ENCODE results near the gene ARHGEF7. TPM values are rescaled to one million over a fixed set of nuclear protein-coding genes. Genes with fewer than 3 reads are reported as not detected.
A peak's percentile ranks its signal among the peaks of the same experiment; 100 is the strongest.

ARHGEF7 gene
- total RNA-seq, 1 donor from 2014 or later, result 176 TPM

GRCh38 chr13:111110054-111110453, 5.1 kb upstream of the ARHGEF7 start:
- no peak for DNase-seq (ENCODE audit: low read depth in 2 of 2)

GRCh38 chr13:111111376-111111937, 3.7 kb upstream of the ARHGEF7 start:
- no peak for DNase-seq (ENCODE audit: low read depth in 2 of 2)

- no peak for DNase-seq (ENCODE audit: low read depth in 2 of 2)
Observed at GRCh38 chr13:111112196-111112595, 2.9 kb upstream of the ARHGEF7 start.

DNA sequence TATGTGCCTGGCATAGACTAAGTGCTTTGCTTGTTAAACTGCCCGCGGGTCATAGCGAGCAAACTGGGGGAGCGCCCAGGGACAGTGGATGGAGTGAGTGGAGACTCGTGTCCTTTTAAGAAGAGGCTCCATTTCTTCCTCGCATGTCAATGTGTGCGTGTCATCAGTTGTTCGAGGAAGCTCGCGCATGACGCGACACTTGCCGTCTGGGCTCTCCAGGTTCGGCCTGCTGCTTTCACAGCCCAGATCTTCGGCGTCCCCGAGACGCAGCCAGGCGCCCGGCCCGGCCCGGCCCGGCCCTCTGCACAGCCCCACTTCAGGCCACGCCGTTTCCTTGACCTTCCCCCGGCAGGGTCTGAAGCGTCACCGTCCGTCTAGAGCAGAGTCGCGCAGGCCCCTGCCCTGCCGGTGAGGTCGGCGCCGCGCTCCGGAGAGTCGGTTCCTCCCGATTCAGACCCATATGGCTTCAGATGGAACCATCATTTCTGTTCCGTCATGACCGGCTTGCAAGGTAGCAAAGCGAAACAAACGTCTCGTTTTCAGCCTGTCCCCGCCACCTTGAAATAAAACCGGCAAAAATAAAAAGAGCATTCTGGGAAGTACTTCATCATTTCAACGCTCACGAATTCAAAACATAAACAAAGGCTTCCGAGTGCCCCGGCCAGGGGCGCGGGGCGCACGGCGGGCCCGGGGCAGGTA, 599 bp upstream of the ARHGEF7 start:
- peak; percentile 36 to 53 for DNase-seq (ENCODE audit: low read depth in 2 of 2)

DNA sequence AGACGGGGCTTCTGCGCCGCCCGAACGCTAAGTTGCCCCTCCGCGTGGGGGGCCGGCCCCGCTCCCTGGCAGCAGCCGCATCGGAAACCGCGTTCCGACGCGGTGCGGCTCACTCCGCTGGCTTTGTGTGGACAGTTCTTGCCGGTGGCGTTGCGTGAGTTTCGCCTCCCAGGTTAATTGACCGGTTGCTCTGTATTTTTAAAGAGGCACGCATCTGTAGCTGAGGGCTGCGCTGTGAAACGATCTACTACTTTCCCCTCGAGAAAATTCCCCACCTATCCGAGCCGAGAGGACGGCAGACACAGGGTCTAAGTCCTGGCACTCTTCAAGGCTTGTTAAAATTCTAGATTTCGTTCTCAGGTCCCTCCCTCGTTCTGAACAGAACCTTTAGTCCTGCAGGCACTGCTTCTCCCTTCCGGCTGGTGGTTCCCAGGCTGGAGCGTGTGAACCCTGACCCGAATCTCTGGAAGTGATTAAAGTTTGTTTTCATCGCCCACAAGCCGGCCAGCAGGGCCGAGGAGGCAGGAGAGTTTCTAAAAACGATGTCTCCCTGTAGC, 933 bp downstream of the ARHGEF7 start:
- DNase-seq (ENCODE audit: low read depth in 2 of 2), result peak; percentile 61 to 63

- no peak for DNase-seq (ENCODE audit: low read depth in 2 of 2)
Observed at GRCh38 chr13:111116856-111117255, 1.7 kb downstream of the ARHGEF7 start.

DNA sequence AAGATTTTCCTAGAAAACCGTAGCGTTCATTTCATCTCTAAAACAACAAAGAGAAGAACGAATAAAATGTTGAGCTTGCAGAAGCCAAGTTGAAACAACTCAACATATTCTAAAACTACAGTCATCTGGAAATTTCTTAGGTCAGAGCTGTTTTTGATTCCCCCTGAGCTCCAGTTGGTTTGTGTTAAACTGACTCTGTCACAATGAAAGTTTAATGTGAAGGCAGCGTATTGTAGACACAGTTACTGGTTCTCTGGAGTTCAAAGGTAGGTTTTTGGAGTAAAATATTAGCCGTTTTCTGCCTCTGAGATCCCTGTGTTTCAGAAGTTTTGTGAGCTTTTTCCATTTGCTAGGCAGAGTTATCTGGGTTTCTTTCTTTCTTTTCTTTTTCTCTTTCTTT, 2.2 kb downstream of the ARHGEF7 start:
- DNase-seq (ENCODE audit: low read depth in 2 of 2), result no peak

DNA sequence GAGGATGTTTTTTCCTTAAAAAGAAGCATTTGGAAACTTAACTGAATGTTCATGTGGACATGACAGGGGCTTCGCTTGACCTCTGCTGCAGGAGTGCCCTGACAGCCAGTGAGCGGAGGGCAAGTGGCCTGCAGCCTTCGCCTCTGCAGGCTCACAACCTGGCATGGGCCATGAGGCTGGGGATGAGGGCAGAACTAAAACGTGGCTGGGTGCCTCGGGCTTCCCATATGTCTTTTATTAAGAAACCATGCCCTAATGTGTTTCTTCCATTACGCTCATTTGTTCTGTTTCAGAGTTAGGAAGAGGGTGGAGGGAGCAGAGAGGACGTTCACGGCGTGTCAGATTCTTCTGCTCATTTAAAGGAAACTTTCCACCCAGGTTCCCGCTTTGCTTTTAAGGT, 2.9 kb downstream of the ARHGEF7 start:
- DNase-seq (ENCODE audit: low read depth in 2 of 2), result no peak

- no peak for DNase-seq (ENCODE audit: low read depth in 2 of 2)
Observed at GRCh38 chr13:111118898-111119607, 3.9 kb downstream of the ARHGEF7 start.

GRCh38 chr13:111119966-111120365, 4.9 kb downstream of the ARHGEF7 start:
- DNase-seq (ENCODE audit: low read depth in 2 of 2), result no peak

DNA sequence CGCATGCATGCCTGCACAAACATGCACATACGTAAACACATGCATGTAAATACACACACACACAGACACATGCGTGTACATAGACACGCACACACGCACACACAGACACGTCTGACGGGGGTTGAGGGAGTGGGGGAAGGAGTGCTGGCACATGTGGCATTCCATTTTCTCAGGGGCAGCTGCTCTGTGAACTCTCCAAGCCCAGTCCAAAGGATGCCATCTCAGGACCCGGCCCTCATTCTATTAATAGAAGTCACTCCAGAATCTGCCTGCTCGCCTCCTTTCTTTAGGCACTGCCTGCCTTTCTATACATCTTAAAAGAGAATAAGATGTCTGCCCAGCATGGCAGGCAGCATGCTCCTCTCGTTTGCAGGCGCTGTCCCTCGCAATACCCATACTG, 5.3 kb downstream of the ARHGEF7 start:
- no peak for DNase-seq (ENCODE audit: low read depth in 2 of 2)

- DNase-seq (ENCODE audit: low read depth in 2 of 2), result no peak
Observed at GRCh38 chr13:111120913-111121312, 5.8 kb downstream of the ARHGEF7 start.

DNA sequence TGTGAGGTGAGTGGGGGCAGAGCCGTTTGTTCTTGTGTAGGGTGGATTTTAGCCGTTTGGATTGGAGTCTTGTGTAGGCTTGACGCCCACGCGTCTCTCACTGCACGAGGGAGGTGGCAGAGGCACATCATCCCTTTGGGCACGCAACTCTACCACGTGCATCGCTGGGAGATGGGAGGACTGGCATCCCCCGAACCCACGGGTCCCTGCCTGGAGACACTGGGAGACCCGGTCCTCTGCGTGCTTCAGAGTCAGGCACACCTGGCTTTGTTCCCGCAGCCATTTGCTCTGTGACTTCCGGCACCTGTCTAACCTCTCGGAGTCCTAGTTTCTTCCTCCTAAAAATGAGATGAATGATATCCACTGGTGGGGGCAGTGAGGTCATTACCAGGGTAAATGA, 6.4 kb downstream of the ARHGEF7 start:
- DNase-seq (ENCODE audit: low read depth in 2 of 2), result no peak

DNA sequence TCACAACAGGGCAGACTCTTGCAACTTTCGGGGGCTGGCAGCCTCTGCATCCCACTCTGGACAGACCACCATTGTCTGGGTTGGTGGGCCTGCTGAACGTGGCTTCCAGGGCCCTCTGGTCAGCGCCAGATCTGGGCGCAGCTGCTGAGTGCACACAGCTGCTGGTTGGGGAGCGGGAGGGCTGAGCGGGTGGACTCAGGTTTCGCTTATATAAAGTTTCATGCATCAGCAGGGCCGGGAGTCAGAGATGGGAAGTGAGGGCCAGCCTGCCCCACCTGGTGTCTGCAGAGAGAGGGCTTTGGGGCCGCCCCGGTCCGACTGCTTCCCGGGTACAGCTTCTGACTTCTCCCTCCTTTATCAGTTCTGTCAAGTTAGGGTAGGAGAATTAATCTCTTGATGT, 6.9 kb downstream of the ARHGEF7 start:
- DNase-seq (ENCODE audit: low read depth in 2 of 2), result no peak

DNA sequence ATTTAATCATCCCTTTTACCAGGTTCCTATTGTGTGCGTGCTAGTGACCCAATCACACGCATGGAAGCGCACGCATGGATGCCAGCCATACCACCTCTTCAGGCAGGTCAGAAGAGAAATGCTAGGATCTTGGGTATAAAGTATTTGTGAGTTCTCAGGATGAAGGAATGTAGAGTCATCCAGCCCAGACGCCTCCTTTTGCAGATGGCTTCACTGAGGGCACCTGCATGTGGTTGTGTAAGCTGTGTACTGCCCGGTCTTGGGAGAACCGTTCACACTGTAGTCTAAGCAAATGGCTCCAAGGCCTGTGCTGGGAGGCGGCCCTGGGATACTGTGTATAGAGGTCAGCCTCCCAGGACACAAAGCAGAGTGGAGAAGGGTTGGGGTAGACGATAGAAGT, 7.5 kb downstream of the ARHGEF7 start:
- DNase-seq (ENCODE audit: low read depth in 2 of 2), result no peak

- no peak for DNase-seq (ENCODE audit: low read depth in 2 of 2)
Observed at GRCh38 chr13:111123221-111123620, 8.1 kb downstream of the ARHGEF7 start.

GRCh38 chr13:111123649-111124048, 8.5 kb downstream of the ARHGEF7 start:
- no peak for DNase-seq (ENCODE audit: low read depth in 2 of 2)

DNA sequence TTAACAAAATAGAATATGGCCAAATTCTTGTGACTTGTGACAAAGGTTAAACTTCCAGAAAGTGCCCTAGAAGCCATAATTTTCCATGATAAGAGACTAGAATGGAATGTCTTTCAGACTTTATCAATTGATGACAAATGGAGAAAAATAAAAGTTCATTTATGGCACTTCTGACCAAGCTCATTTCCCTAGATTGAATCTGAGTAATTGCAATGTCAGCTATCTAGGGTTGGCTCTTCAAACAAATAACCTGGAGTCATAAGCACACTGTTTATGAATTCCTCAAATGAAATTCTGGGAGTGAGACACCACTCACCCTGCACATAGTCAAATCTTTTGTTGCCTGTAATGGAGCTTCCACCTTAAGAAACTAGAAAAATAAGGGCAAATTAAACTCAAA, 11.4 kb downstream of the ARHGEF7 start:
- no peak for DNase-seq (ENCODE audit: low read depth in 2 of 2)

DNA sequence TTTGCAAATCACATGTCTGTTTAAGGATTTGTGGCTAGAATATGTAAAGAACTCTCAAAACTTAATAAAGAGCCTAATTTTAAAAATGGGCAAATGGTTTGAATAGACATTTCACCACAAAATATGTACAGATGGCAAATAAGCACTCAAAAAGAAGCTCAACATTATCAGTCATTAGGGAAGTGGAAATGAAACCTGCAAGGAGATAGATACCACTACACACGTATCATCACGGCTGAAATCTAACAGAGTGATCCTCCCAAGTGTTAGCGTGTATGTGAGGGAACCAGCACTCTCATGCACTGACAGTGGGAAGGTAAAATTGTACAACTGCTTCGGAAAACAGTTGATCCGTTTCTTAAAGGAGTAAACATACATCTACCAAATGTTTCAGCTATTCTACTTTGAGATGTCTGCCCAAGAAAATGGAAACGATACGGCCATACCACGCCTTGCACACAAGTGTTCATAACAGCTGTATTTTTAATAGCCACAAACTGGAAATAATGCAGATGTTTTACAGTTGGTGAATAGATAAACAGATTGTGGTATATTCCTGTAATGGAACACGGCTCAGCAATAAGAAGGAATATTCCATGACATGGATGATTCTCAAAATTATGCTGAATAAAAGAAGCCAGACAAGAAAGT, 14.5 kb downstream of the ARHGEF7 start:
- DNase-seq (ENCODE audit: low read depth in 2 of 2), result no peak

DNA sequence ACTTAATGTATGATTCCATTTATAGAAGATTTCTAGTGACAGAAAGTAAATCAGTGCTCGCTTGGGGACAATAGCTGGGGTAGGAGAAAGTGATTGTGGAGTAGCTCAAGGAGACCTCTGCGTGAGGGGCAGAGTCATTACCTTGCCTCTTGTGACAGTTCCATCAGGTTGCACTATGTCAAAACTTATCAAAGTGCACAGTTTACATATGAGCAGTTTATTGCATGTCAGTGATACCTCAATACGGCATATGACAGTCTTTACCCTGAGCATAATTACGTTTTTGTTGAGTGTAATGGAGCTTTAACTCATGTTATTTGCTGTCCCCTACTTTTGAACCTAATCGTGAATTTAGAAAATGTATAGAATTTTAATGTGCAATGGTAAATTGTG, 15.0 kb downstream of the ARHGEF7 start:
- DNase-seq (ENCODE audit: low read depth in 2 of 2), result no peak

DNA sequence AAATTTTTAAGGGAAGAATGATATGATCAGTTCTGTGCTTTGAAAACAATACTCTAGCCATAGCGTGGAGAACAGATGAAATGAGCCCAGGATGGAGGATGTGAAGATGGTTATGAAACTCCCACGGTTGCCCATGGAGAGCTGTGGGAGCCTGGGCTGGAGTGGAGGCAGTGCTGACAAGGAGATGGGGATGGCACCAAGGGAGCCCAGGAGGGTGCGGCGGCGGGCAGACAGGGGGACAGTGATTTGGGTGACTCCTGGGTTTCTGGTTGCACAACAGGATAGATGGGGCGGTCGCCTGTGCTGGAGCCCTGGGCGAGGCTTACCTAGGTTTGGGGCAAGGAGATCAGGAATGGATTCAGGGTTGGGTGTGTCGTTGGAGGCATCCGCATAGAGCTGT, 15.9 kb downstream of the ARHGEF7 start:
- DNase-seq (ENCODE audit: low read depth in 2 of 2), result no peak

- DNase-seq (ENCODE audit: low read depth in 2 of 2), result no peak
Observed at GRCh38 chr13:111131611-111132010, 16.5 kb downstream of the ARHGEF7 start.

Data from lung microvascular endothelial cell (primary cell).